Measurements from ENCODE around the gene TNNT1.
A peak's percentile ranks its signal among the peaks of the same experiment; 100 is the strongest.
"Not testable (repeated sequence)": the region's sequence is repeated elsewhere in the genome, so short reads cannot be mapped to it uniquely, and the experiment has no call there.

The TNNT1 gene, protein sequence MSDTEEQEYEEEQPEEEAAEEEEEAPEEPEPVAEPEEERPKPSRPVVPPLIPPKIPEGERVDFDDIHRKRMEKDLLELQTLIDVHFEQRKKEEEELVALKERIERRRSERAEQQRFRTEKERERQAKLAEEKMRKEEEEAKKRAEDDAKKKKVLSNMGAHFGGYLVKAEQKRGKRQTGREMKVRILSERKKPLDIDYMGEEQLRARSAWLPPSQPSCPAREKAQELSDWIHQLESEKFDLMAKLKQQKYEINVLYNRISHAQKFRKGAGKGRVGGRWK

DNA sequence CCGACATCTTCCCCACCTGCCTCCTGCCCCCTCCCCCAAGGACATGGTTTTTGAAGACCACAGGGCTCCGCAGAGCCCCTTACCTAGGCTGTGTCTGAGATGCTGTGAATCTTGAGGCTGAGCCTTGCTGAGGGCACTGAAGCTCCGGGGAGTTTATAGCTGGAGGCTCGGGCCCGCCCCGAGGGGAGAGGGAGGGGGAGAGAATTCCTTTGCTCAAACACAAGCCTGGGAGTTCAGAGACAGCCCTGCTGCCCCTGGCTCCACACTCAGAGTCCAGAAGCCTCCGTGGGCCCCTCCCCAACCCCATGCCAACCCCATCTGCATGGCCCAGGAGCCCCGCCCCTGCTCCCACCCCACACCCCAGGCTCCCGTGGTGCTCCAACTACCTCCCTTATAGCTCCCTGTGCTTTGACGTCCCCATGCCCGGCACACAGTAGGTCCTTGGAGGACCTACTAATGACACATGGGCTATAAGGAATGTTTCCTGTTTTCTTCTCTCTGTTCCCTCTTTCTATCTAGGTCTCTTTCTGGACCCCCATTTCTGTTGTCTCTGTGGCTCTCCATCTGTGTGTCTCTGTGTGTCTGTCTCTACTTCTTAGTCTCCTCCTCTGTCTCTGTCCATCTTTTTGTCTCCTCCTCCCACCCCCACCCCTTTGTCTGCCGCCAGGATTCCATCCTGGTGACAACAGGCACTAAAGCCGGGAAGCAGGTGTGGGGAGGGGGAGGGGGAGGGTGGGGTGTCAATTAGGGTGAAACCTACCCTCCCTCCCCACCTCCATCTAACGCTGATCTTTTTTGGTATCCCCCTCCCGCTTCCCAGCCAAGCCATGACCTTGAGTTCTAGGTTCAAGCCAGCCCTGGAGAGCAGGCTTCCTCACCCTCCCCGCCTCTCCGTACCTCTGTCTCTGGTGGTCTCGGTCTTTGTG, at the start of gene TNNT1:
Gene TNNT1, minus strand, starts transcription at position 129 of the 926 bp plus-strand sequence. CDS start 2,049 bp downstream, outside the sequence.
- DNase-seq = no peak

GRCh38 chr19:55198651-55199050, 49.6 kb upstream of the TNNT1 start:
- no peak for DNase-seq

DNA sequence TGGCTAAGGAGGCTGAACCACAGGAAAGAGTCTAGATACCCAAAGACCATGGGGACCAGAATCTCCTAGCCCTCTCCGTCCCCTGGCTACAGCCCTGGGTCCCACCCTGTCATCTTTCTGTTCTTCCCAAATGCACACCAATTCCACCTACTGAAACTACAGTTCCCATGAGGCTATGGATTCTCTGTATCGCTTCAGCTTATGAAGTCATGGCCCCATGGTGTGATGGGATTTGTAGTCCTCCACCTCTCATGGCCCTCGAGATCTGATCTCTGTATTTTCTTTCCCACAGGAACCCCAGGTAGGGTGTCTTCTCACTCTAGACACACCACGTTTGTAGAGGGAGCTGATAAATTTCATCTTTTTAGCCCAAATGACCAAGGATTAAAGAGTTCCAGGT, 48.5 kb upstream of the TNNT1 start:
- DNase-seq = no peak

GRCh38 chr19:55196803-55197202, 47.8 kb upstream of the TNNT1 start:
- DNase-seq = no peak

- no peak for DNase-seq
These were observed 44.5 kb upstream of the TNNT1 start for GRCh38 chr19:55193481-55193880.

DNA sequence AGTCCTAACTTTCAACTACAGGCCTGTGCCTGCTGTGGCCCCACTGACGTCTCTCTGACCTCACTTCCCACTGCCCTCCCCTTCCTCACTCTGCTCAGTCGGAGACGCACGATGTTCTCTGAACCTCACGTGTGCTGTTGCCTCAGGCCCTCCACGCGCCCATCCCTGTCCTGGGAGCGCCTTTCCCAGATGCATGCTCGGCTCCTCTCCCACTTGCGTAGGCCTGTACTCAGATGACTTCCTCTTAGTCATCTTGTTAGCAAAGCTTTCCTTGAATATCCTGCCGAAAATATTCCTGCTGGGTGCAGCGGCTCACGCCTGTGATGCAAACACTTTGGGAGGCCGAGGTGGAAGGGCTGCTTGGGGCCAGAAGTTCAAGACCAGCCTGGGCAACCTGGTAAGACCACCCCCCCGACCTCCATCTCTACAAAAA, 40.4 kb upstream of the TNNT1 start:
- DNase-seq = no peak

- DNase-seq = no peak
These were observed 39.6 kb upstream of the TNNT1 start for GRCh38 chr19:55188625-55189024.

GRCh38 chr19:55186080-55186479, 37.1 kb upstream of the TNNT1 start:
- no peak for DNase-seq

GRCh38 chr19:55181740-55182139, 32.7 kb upstream of the TNNT1 start:
- DNase-seq = no peak

DNA sequence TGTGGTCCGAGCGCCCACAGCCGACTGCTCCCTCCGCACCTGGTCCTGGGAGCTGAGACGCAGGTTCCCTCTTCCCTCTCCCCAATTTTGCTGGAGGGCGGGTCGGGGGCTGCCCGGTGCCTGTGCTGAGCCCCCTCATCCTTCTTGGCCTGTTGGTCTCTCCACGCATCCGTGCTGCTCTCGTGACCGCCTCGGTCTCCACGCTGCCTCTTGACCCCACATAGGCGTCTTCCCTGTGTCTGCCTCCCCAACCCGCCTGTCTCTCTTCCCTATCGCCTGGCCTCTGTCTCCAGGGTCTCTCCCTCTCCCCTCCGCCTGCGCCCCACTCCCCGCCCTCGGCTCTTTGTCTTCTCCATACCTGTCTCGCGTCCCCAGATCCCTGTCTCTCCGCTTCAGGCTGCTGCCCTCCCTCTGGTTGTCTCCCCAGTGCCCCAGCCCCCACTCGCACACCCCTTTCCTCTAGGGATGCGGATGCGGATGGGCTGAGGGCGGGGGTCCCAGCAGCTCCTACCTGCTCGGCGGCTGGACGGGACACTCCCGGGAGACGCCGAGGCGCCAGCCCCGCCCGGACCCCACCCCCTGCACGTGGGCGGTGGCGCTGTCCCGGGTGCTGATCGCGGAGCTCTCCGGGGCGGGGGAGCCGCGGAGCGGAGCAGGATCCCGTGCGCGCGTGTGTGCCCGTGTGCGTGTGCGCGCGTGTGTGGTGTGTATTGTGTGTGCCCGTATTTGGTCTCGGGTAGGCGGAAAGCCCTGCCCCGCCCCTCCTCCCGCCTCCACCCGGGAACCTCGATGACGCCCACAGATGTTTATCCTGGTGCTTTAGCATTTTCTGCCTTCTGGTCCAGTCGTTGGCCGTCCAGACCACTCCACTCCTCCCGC, 30.8 kb upstream of the TNNT1 start, which contains the start of gene SYT5:
Gene SYT5, minus strand, starts transcription at position 684 of the 879 bp plus-strand sequence. CDS start 1,248 bp downstream, outside the sequence.
- peak; percentile 35 for DNase-seq

- DNase-seq = peak; percentile 88
These were observed 30.0 kb upstream of the TNNT1 start for GRCh38 chr19:55178781-55179599.

GRCh38 chr19:55176076-55176475, 27.1 kb upstream of the TNNT1 start:
- DNase-seq = no peak

GRCh38 chr19:55175117-55175867, 26.3 kb upstream of the TNNT1 start:
- DNase-seq = no peak

DNA sequence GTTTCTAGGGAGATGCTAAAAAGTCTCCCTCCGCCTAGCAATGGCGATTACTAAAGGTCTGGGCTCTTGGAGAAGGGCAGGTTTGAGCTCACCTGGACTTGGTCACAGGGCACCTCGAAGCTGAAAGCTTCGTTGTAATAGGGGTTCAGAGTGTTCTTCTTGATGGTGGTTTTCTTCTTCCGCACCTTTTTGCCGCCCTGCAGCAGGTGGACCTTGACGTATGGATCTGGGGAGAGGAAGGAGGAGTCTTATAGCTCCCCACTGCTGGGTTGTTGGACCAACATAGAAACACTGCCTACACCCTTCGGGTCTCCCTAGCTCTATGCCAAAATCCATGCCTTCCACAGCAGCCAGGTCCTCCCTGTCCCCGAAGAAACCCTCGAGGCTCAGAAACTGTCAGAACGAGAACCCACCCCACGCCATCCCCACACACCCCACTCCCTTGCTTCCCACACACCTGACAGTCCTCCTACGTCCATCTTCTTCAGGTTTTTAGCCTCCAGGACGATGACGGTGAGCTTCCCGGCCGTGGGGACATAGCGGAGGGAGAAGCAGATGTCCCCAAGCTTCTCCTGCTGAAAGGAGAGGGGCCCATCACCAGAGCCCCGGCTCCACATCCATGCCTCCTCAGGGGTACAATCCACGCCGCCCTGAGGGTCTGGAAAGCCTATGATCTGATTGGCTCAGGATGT, 25.6 kb upstream of the TNNT1 start:
- no peak for DNase-seq

- no peak for DNase-seq
These were observed 24.9 kb upstream of the TNNT1 start for GRCh38 chr19:55173714-55174409.

- no peak for DNase-seq
These were observed 24.2 kb upstream of the TNNT1 start for GRCh38 chr19:55173186-55173713.

DNA sequence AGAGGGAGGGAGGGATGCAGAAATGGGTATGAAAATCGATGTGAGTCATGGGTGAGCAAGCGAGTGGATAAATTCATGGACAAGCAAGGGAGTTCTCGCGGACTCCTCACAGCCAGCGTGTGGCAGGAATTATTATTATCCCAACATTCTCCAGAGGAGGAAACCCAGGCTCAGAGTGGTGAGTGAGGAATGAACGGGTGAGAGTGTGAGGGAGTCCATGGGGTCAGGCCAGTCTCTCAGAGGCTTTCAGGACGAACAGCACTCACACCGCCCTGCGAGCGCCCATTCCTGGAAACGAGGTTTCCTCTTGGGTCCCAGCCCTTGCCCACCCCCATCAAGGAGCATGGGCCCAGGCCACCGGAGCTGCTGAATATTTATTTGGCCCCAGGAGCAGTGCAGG, 23.7 kb upstream of the TNNT1 start:
- DNase-seq = no peak

DNA sequence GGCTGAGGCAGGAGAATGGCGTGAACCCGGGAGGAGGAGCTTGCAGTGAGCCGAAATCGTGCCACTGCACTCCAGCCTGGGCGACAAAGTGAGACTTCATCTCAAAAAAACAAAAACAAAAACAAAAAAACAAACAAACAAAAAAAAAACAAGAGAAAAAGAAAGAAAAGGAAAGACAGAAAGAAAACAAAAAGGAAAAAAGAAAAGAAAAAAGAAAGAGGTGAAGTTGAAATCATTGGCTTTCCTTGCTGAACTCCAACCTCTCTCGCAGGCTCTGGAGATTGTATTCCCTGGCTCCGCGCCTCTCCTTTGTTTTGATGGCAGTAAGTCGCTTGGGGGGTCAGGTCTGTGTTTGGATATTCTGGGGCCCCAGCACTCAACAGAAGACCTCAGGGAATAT, 23.3 kb upstream of the TNNT1 start:
- DNase-seq = not testable (repeated sequence)

- no peak for DNase-seq
These were observed 22.4 kb upstream of the TNNT1 start for GRCh38 chr19:55171440-55171839.

GRCh38 chr19:55169136-55169535, 20.1 kb upstream of the TNNT1 start:
- no peak for DNase-seq

All from activated CD4-positive, alpha-beta T cell treated with anti-CD3 and anti-CD28 coated beads for 1 hour (primary cell).